Hepatocyte (in vitro differentiated cells): ENCODE data around the gene KCNMA1.

Experiments used
- CTCF ChIP-seq: fragments of 200-600 bp; sonication (generic); IDR thresholded peaks from 2 replicates; pipeline ENCODE4 v1.5.1; 2016; ENCODE audit warnings: antibody characterized with exemption, mild to moderate bottlenecking; ENCODE audit not compliant: poor library complexity
- EZH2 ChIP-seq: fragments of 200-600 bp; sonication (generic); IDR thresholded peaks from 2 replicates; pipeline ENCODE4 v1.6.1; 2016; ENCODE audit warnings: antibody characterized with exemption, mild to moderate bottlenecking, borderline replicate concordance

GRCh38 chr10:76977901-76978300, 659.7 kb downstream of the KCNMA1 start:
- TF ChIP-seq CTCF (no peak), EZH2 (no peak)
